Parathyroid adenoma (tissue), 2 donors: ENCODE data around the gene VSIG10.

Source experiments
- H2AFZ ChIP-seq: fragments of 300-600 bp; sonication (generic); one replicate; pipeline ENCODE4 v1.7.0; 2017; ENCODE audit warnings: antibody characterized with exemption, mild to moderate bottlenecking
- H3K27ac ChIP-seq: fragments of 300-600 bp; sonication (generic); one replicate; pipeline ENCODE4 v1.7.0; 2017
- H3K27me3 ChIP-seq: fragments of 300-600 bp; sonication (generic); one replicate; pipeline ENCODE4 v1.7.0; 2017; ENCODE audit warnings: low read length; ENCODE audit not compliant: control insufficient read depth, insufficient read depth
- H3K36me3 ChIP-seq: fragments of 300-600 bp; sonication (generic); one replicate; pipeline ENCODE4 v1.7.0; 2017; ENCODE audit warnings: low read length; ENCODE audit not compliant: control insufficient read depth, insufficient read depth
- H3K4me1 ChIP-seq: fragments of 300-600 bp; sonication (generic); one replicate; pipeline ENCODE4 v1.7.0; 2017; ENCODE audit warnings: control low read depth
- H3K4me2 ChIP-seq: fragments of 300-600 bp; sonication (generic); one replicate; pipeline ENCODE4 v1.7.0; 2017; ENCODE audit warnings: low read length
- H3K4me3 ChIP-seq: fragments of 300-600 bp; sonication (generic); one replicate; pipeline ENCODE4 v1.7.0; 2017; ENCODE audit warnings: low read depth, low read length
- H3K79me2 ChIP-seq: fragments of 300-600 bp; sonication (generic); one replicate; pipeline ENCODE4 v1.7.0; 2017; ENCODE audit warnings: control low read depth
- H3K9ac ChIP-seq: fragments of 300-600 bp; sonication (generic); one replicate; pipeline ENCODE4 v1.7.0; 2017; ENCODE audit warnings: mild to moderate bottlenecking
- H3K9me3 ChIP-seq: fragments of 300-600 bp; sonication (generic); one replicate; pipeline ENCODE4 v1.7.0; 2017; ENCODE audit warnings: low read length; ENCODE audit not compliant: control insufficient read depth
- TF ChIP-seq, protein P1 (sequence below): fragments of 300-600 bp; sonication (generic); IDR thresholded peaks from one replicate; pipeline ENCODE4 v1.7.0; 2017; ENCODE audit warnings: antibody characterized with exemption, mild to moderate bottlenecking
- donor health status: primary hyperparathyroidism.

Gene VSIG10

DNA sequence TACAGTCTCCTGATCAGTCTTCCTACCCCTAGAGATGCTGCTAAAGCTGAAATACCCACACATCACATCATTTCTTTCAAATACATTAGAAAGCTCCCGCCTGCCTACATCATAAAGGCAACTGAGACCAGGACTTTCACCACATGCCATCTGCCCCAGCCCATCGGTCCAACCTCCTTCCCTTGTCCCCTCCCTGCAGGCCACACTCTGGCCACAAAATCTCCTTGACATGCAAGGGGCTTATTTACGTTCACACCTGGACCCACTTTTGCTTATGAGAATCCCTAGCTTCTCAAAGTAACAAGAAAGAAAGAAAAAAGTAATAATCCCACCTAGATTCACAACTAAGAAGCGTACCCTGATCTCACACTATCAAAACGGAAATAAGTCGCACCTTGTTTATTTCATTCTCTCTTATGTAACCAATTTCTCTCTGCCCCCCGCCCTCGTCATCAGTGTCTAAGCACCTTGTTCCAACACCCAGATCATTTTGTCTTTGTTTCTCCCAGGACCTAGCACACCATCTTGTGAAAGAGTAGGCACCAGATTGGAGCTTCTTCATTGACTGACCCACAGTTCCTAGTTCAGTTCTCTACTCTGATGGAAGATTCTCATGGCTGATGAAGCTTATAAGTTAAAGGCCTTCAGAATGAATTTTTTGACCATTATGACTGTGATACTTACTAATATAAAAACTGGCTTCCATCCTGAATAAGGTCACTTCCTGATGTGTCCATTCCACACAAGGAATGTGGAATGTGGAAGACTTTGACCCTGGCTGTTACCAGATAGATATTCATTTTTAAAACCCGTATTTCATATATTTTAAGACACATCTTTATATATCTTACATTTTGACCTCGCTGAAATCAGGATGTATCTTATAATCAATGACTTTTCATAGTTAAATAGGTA, 50.5 kb downstream of the VSIG10 start:
- no peaks in the 10 kb centered on the region for H3K36me3 ChIP-seq
- no peak overlapping the region for H3K9ac ChIP-seq
- H3K4me1 ChIP-seq, result peaks cover 10% of the 10 kb centered on the region
- TF ChIP-seq, protein P1, sequence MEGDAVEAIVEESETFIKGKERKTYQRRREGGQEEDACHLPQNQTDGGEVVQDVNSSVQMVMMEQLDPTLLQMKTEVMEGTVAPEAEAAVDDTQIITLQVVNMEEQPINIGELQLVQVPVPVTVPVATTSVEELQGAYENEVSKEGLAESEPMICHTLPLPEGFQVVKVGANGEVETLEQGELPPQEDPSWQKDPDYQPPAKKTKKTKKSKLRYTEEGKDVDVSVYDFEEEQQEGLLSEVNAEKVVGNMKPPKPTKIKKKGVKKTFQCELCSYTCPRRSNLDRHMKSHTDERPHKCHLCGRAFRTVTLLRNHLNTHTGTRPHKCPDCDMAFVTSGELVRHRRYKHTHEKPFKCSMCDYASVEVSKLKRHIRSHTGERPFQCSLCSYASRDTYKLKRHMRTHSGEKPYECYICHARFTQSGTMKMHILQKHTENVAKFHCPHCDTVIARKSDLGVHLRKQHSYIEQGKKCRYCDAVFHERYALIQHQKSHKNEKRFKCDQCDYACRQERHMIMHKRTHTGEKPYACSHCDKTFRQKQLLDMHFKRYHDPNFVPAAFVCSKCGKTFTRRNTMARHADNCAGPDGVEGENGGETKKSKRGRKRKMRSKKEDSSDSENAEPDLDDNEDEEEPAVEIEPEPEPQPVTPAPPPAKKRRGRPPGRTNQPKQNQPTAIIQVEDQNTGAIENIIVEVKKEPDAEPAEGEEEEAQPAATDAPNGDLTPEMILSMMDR, result no peak
- no peak overlapping the region for H2AFZ ChIP-seq
- peak overlapping the region; percentile 15 for H3K27ac ChIP-seq
- H3K79me2 ChIP-seq, result peaks cover 9% of the 10 kb centered on the region
- no peak overlapping the region for H3K4me2 ChIP-seq
- H3K27me3 ChIP-seq, result no peaks in the 10 kb centered on the region
- H3K4me3 ChIP-seq, result no peak overlapping the region
- no peaks in the 10 kb centered on the region for H3K9me3 ChIP-seq

GRCh38 chr12:118052324-118053070, 51.3 kb downstream of the VSIG10 start:
- Histone ChIP-seq H3K9ac (no peak overlapping the region), H3K4me1 (peaks cover 10% of the 10 kb centered on the region)

DNA sequence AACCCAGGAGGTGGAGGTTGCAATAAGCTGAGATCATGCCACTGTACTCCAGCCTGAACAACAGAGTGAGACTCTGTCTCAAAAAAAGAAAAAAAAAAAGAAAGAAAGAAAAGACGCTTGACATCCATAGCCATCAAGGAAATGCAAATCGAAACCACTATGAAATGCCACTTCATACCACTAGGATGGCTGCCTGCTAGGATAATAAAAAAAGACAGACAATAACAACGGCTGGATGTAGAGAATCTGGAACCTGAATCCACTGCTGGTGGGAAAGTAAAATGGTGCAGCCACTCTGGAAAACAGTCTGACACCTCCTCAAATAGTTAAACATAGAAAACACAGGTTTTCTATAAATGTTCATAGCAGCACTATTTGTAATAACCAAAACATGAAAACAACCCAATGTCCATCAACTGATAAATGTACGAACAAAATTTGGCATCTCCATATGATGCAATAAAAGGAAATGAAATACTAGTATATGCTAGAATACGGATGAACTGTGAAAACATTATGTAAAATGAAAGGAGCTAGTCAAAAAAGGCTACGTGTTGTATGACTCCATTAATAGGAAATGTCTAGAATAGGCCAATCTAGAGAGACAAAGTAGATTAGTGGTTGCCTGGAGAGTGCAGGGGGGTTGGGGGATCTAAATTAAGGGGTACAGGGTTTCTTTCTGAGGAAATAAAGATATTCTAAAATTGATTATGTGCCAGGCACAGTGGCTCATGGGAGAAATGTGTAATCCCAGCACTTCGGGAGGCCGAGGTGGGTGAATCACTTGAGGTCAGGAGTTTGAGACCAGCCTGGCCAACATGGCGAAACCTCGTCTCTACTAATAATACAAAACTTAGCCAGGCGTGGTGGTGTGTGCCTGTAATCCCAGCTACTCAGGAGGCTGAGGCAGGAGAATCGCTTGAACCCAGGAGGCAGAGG, 52.6 kb downstream of the VSIG10 start:
- H3K4me1 ChIP-seq, result peaks cover 7% of the 10 kb centered on the region
- H3K27me3 ChIP-seq, result no peaks in the 10 kb centered on the region
- no peaks in the 10 kb centered on the region for H3K36me3 ChIP-seq
- no peak overlapping the region for H2AFZ ChIP-seq
- peaks cover 14% of the 10 kb centered on the region for H3K79me2 ChIP-seq
- TF ChIP-seq, protein P1, result no peak
- no peak overlapping the region for H3K4me2 ChIP-seq
- H3K9ac ChIP-seq, result no peak overlapping the region
- H3K4me3 ChIP-seq, result no peak overlapping the region
- no peaks in the 10 kb centered on the region for H3K9me3 ChIP-seq
- H3K27ac ChIP-seq, result no peak overlapping the region

More at GRCh38 chr12:118052324-118053070, 51.3 kb downstream of the VSIG10 start:
- Histone ChIP-seq H3K79me2 (peaks cover 14% of the 10 kb centered on the region), H3K4me3 (no peak overlapping the region), H3K27ac (peak overlapping the region; percentile 15), H3K36me3 (no peaks in the 10 kb centered on the region), H3K27me3 (no peaks in the 10 kb centered on the region), H3K9me3 (no peaks in the 10 kb centered on the region), H2AFZ (no peak overlapping the region), H3K4me2 (no peak overlapping the region)
- TF ChIP-seq, protein P1, result no peak

DNA sequence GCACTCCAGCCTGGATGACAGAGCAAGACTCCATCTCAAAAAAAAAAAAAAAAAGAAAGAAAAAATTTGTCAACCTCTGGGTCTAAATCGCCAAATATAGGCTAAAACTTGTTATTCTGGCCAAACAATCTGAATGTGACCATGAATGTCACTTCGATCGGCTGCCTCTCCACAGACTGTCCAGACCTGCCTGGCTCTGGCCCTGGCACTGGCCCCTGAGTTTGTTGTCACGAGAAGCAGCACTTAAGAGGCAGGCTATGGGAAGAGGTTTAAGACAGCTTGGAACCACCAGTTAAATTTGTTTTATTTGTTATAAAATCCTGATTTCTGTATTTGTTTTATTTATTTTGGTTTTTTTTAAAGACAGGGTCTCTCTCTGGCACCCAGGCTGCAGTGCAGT, 57.4 kb downstream of the VSIG10 start:
- Histone ChIP-seq H3K9ac (no peak overlapping the region), H3K4me1 (no peaks in the 10 kb centered on the region), H3K4me2 (no peak overlapping the region), H2AFZ (no peak overlapping the region), H3K27ac (no peak overlapping the region), H3K79me2 (peaks cover 9% of the 10 kb centered on the region), H3K4me3 (no peak overlapping the region), H3K9me3 (no peaks in the 10 kb centered on the region), H3K36me3 (no peaks in the 10 kb centered on the region), H3K27me3 (no peaks in the 10 kb centered on the region)
- TF ChIP-seq, protein P1, result no peak
